ENCODE measurements around the gene DAPL1.
"Not testable (repeated sequence)": the region's sequence is repeated elsewhere in the genome, so short reads cannot be mapped to it uniquely, and the experiment has no call there.

The DAPL1 gene

DNA sequence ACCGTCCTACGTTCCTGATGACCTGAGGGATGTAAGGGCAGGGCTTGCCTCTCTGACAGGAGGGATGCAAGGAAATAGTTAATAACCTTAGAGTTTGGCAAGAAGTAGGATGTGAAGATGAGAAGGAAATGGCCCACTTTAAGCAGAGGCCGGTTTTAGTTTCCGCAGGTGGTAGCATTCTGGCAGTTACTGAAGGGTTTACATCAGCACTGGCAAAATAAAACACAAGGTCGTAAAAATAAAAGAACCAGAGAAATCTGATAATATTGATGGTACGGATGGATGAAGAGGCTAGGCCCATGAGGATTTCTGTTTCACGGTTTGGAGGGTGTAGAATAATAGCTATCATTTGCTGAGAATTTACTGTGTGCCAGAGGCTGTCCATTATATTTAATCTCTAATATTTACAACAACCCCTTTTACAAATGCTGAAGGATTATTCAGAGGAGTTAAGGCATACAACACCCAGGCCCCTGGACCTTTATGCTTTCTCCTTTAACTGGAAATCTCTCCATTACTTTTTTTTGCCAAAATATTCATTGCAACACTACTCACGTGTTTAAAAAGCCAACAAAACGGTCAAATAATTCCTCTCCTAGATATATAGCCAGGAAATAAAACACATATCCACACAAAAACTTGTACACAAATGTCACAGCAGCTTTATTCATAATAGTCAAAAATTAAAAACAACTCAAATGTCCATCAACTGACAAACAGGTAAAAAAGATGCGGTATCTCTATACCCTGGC, 28.5 kb downstream of the DAPL1 start:
- DNase-seq (ENCODE audit: low spot score), result no peak

DNA sequence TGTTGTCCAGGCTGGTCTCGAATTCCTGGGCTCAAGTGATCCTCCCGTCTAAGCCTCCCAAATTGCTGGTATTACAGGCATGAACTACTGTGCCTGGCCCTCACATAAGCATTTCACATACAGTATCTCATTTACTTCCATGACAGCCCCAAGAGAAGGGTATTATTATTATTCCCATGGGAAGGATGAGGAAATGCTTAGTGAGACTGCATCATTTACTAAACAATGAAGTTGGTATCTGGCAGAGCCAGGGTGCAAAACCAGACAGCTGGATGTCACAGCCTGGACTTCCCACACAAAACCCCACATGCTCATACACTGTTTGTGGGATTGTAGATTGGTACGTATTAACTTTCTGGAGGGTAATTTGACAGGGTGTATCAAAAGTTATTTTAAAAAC, 29.9 kb downstream of the DAPL1 start:
- DNase-seq (ENCODE audit: low spot score), result peak; percentile 32

- DNase-seq (ENCODE audit: low spot score), result no peak
These were observed 31.8 kb downstream of the DAPL1 start for GRCh38 chr2:158826965-158827364.

GRCh38 chr2:158828378-158829164, 33.5 kb downstream of the DAPL1 start:
- DNase-seq (ENCODE audit: low spot score), result no peak

- no peak for DNase-seq (ENCODE audit: low spot score)
These were observed 34.0 kb downstream of the DAPL1 start for GRCh38 chr2:158829167-158829566.

DNA sequence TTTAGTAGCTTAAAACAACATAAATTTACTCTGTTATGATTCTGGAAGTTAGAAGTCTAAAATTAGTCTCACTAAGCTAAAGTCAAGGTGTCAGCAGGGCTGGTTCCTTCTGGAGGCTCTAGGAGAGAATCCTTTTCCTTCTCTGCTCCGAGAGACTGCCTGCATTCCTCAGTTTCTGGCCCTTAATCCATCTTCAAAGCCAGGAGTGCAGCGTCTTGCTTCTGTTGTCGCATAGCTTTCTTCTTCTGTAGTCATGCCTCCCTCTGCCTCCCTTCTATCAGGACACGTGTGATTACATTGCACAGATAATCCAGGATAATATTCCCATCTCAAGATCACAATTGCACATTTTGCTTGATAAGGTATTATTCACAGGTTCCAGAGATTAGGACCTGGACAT, 35.1 kb downstream of the DAPL1 start:
- DNase-seq (ENCODE audit: low spot score), result no peak

GRCh38 chr2:158835431-158835830, 40.3 kb downstream of the DAPL1 start:
- no peak for DNase-seq (ENCODE audit: low spot score)

GRCh38 chr2:158837645-158838044, 42.5 kb downstream of the DAPL1 start:
- DNase-seq (ENCODE audit: low spot score), result no peak

GRCh38 chr2:158841850-158842249, 46.7 kb downstream of the DAPL1 start:
- no peak for DNase-seq (ENCODE audit: low spot score)

DNA sequence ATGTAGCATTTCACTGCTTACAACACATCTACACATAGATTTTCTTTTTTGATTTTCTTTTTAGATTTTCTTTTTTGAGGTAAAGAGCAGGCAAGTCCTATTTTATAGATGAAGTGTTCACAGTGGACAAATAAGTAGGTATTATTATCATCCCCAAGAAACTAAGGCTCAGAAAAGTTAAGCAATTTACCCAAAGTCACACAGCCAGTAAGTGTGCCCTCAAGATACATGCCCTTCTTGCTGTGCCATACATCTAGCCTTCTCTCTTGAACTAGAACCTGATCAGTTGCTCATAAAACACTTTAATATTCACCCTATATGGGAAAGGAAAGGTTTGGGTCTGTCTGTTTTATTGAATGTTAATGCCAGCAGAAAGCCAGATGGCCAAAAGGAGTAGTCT, 50.3 kb downstream of the DAPL1 start:
- DNase-seq (ENCODE audit: low spot score), result no peak

GRCh38 chr2:158845859-158846258, 50.7 kb downstream of the DAPL1 start:
- DNase-seq (ENCODE audit: low spot score), result no peak

- DNase-seq (ENCODE audit: low spot score), result not testable (repeated sequence)
These were observed 52.4 kb downstream of the DAPL1 start for GRCh38 chr2:158847526-158847925.

DNA sequence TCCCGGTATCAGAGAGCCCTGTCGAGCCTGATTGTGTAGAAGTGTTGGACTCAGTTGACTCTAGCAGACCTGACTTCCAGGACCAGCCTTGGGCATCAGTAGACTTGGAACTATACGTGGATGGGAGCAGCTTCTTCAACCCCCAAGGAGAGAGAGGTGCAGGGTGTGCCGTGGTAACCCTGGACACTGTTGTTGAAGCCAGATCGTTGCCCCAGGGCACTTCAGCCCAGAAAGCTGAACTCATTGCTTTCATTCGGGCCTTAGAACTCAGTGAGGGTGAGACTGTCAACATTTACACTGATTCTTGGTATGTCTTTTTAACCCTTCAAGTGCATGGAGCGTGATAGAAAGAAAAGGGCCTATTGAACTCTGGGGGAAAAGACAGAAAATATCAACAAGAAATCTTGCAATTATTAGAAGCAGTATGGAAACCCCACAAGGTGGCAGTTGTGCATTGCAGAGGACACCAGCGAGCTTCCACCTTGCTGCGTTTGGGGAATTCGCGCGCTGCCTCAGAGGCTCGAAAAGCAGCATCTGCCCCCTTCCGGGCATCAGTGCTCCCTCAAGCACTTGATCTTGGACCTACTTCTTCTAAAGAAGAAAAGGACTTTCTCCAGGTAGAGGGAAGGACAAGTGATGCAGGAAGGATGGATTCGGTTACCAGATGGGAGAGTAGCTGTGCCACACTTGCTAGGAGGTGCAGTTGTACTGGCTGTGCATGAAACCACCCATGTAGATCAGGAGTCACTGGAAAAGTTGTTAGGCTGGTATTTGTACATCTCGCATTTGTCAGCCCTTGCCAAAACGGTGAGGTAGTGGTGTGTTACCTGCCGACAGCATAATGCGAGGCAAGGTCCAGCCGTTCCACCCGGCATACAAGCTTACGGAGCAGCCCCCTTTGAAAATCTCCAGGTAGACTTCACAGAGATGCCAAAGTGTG, 53.2 kb downstream of the DAPL1 start:
- not testable (repeated sequence) for DNase-seq (ENCODE audit: low spot score)

GRCh38 chr2:158860179-158860578, 65.1 kb downstream of the DAPL1 start:
- not testable (repeated sequence) for DNase-seq (ENCODE audit: low spot score)

GRCh38 chr2:158861626-158862025, 66.5 kb downstream of the DAPL1 start:
- not testable (repeated sequence) for DNase-seq (ENCODE audit: low spot score)

GRCh38 chr2:158865469-158865868, 70.4 kb downstream of the DAPL1 start:
- not testable (repeated sequence) for DNase-seq (ENCODE audit: low spot score)
